Heart left ventricle (tissue), 13 donors: ENCODE results near the gene SNRPB.

Source experiments
- CTCF ChIP-seq, 12 donors: fragments of 200-600 bp; sonication (generic) in 4 of 12; IDR thresholded peaks; one replicate each; pipeline versions ENCODE4 v1.5.0 to v1.8.0; 2018 to 2022; ENCODE audit warnings: antibody characterized with exemption in 12 of 12, mild to moderate bottlenecking in 5 of 12
- POLR2A ChIP-seq, 2 donors: fragments of 450-650 bp; IDR thresholded peaks; one replicate each; pipeline ENCODE4 v1.6.1; 2017; ENCODE audit warnings: antibody characterized with exemption in 2 of 2, mild to moderate bottlenecking in 2 of 2, moderate library complexity in 2 of 2
- donor health status: ischemic (EF 13 %, LVEDD 7.1; RV severe dilation, severe dysfunction).
- donor health status: DM: no; HTN: yes; CAD: no.
- donor health status: DM: no; HTN: no; CAD: no.
- donor health status: ischemic (EF 25% LVEDD 6.9; RV normal size, moderate dysfunction).
- donor health status: ischemic (EF 25% LVEDD 5.7; RV mildly dilated, moderate dysfunction).
- donor health status: ischemic (EF 35%, LVEDD 5.7; RV mildly dilated, moderate dysfunction).
- donor health status: nonischemic (EF 11% LVEDD 7.7; RV severe dilation, severe dysfunction).
- donor health status: DM: yes; HTN: yes; CAD: no.
- donor health status: PGD.
- donor health status: ischemic (EF 29% LVEDD 5.4; RV normal size, mild dysfunction).
- donor health status: nonischemic (EF 23%, LVEDD 6.1; RV moderate dilation, normal function).

GRCh38 chr20:2480381-2480780, 9.8 kb upstream of the SNRPB start:
- TF ChIP-seq CTCF (IDR thresholded peaks at IDR 0.05) = no peak
- no peak for TF ChIP-seq POLR2A (IDR thresholded peaks at IDR 0.05)
